Transverse colon (tissue), 4 donors: ENCODE measurements around the gene BOC. TPM values are rescaled to one million over a fixed set of nuclear protein-coding genes. Genes with fewer than 3 reads are reported as not detected.

ENCODE experiments used
- DNase-seq: peaks from one replicate; pipeline ENCODE4 v3.0.0-alpha.2; 2019
- H3K27ac ChIP-seq, 4 donors: fragments of 200-600 bp; sonication (generic); 2 replicates each; pipeline ENCODE4 v1.5.1; 2016 to 2018; ENCODE audit warnings: inconsistent platforms in 4 of 4
- H3K27me3 ChIP-seq: fragments of 200-600 bp; sonication (generic); 2 replicates; pipeline ENCODE4 v1.5.1; 2017; ENCODE audit warnings: inconsistent platforms
- H3K36me3 ChIP-seq, 4 donors: fragments of 200-600 bp; sonication (generic); 2 replicates each; pipeline ENCODE4 v1.5.1; 2017 to 2019; ENCODE audit warnings: inconsistent platforms in 4 of 4
- H3K4me1 ChIP-seq, 4 donors: fragments of 200-600 bp; sonication (generic); 2 replicates each; pipeline ENCODE4 v1.5.1; 2017 to 2020; ENCODE audit warnings: inconsistent platforms in 4 of 4
- H3K4me3 ChIP-seq, 4 donors: fragments of 200-600 bp; sonication (generic); 1 replicate in 1 of 4; 2 replicates in 3 of 4; pipeline versions ENCODE4 v1.5.1 to v1.6.1; 2017 to 2019; ENCODE audit warnings: inconsistent platforms in 4 of 4
- H3K9me3 ChIP-seq, 2 donors: fragments of 200-600 bp; sonication (generic); 2 replicates each; pipeline ENCODE4 v1.5.1; 2017 to 2019; ENCODE audit warnings: inconsistent platforms in 2 of 2
- CTCF ChIP-seq, 5 experiments: fragments of 200-600 bp in 3 of 5; fragments of 450-650 bp in 2 of 5; sonication (generic) in 3 of 5; IDR thresholded peaks; 1 replicate in 2 of 5; 2 replicates in 3 of 5; pipeline ENCODE4 v1.5.1; 2016 to 2017; ENCODE audit warnings: antibody characterized with exemption in 5 of 5, inconsistent platforms in 3 of 5, mild to moderate bottlenecking in 2 of 5, moderate library complexity in 1 of 5
- EP300 ChIP-seq: sonication (generic); formaldehyde crosslinking; IDR thresholded peaks from one replicate; pipeline ENCODE4 v1.6.1; 2017; ENCODE audit warnings: antibody characterized with exemption, low read depth
- POLR2A ChIP-seq: fragments of 450-650 bp; IDR thresholded peaks from one replicate; pipeline ENCODE4 v1.6.1; 2016; ENCODE audit warnings: antibody characterized with exemption, mild to moderate bottlenecking, moderate library complexity
- POLR2AphosphoS5 ChIP-seq, 3 donors: sonication (generic); formaldehyde crosslinking; IDR thresholded peaks; one replicate each; pipeline ENCODE4 v1.6.1; 2016; ENCODE audit warnings: antibody characterized with exemption in 3 of 3
- WGBS, 2 donors: methylation state at CpG; one replicate each; pipeline ENCODE4 v1.1.5; 2018; ENCODE audit warnings: low coverage in 1 of 2; 5-methylcytosine and 5-hydroxymethylcytosine counted together
- in situ Hi-C, 4 donors: fragments of 200-750 bp; cut with MboI; loops; one replicate each; pipeline versions ENCODE4 v1.15.0 to v1.15.1; 2017; ENCODE audit warnings: low sequenced_read_pairs in 3 of 4, low pct_ligation_motif_present in 1 of 4, low pct_unique_long_range_greater_than_20kb in 1 of 4
- intact Hi-C: fragments of 100-400 bp; cut with DNase I; formaldehyde crosslinking; loops from one replicate; pipeline ENCODE4 v1.15.1; 2023; ENCODE audit warnings: low total_unique reads
- total RNA-seq, 4 donors: library from RNA; depleted of rRNA; stranded (reverse); fragments of >200 nt; gene quantifications; one replicate each; pipeline ENCODE4 v1.1.0, GENCODE V29; 2016

The BOC gene
- total RNA-seq, 4 donors from 2014 or later = 15.2 to 77.4 (median 45.4) TPM

- no peaks in the 10 kb centered on the region for H3K36me3 ChIP-seq
- in situ Hi-C loops = no loop called here
- peaks cover 3 to 12% (median 6%) of the 10 kb centered on the region in 4 donors for H3K4me1 ChIP-seq
- intact Hi-C loops = no loop called here
- peak overlapping the region in 2 of 4 donors; percentile 75 to 86 for H3K27ac ChIP-seq
- no peaks in the 10 kb centered on the region for H3K9me3 ChIP-seq
- DNase-seq = no peak
- TF ChIP-seq POLR2A (no peak), CTCF (IDR thresholded peaks at IDR 0.05) (no peak), EP300 (no peak), POLR2AphosphoS5 (IDR thresholded peaks at IDR 0.05) (no peak)
- 76 to 80% methylated on average over 2 of the region's 2 CpGs for WGBS, 2 donors
- H3K4me3 ChIP-seq = no peak overlapping the region
- no peaks in the 10 kb centered on the region for H3K27me3 ChIP-seq
Observed at GRCh38 chr3:113259196-113259595, 47.8 kb downstream of the BOC start.

- no peak for DNase-seq
- in situ Hi-C loops (no loop called here), intact Hi-C loops (loop anchor here (10.0 kb wide), 1 partner anchor 46 kb away; the partner anchor contains the start of gene BOC)
- Histone ChIP-seq H3K4me3 (no peak overlapping the region), H3K27ac (peak overlapping the region; percentile 3 to 86 (median 54)), H3K27me3 (no peaks in the 10 kb centered on the region), H3K36me3 (no peaks in the 10 kb centered on the region), H3K9me3 (no peaks in the 10 kb centered on the region), H3K4me1 (peaks cover 0 to 7% (median 2%) of the 10 kb centered on the region in 4 donors)
- TF ChIP-seq POLR2AphosphoS5 (IDR thresholded peaks at IDR 0.05) (no peak), POLR2A (no peak), CTCF (IDR thresholded peaks at IDR 0.05) (no peak), EP300 (no peak)
- 48 to 71% methylated on average over 4 to 6 of the region's 6 CpGs for WGBS, 2 donors
Observed at GRCh38 chr3:113261063-113261625, 49.8 kb downstream of the BOC start.

GRCh38 chr3:113261626-113262303, 50.4 kb downstream of the BOC start:
- intact Hi-C loops = loop anchor here (10.0 kb wide), 1 partner anchor 47 kb away; the partner anchor contains the start of gene BOC
- Histone ChIP-seq H3K9me3 (no peaks in the 10 kb centered on the region), H3K4me3 (no peak overlapping the region), H3K4me1 (peaks cover 0 to 7% (median 2%) of the 10 kb centered on the region in 4 donors), H3K27me3 (no peaks in the 10 kb centered on the region), H3K27ac (peak overlapping the region; percentile 34 to 86 (median 58)), H3K36me3 (no peaks in the 10 kb centered on the region)
- WGBS, 2 donors = 56 to 67% methylated on average over 1 of the region's 1 CpG
- peak in 2 of 3 donors; percentile 30 to 50 for TF ChIP-seq POLR2AphosphoS5 (IDR thresholded peaks at IDR 0.05)
- TF ChIP-seq POLR2A = no peak
- no peak for DNase-seq
- in situ Hi-C loops = no loop called here

- Histone ChIP-seq H3K9me3 (no peaks in the 10 kb centered on the region), H3K36me3 (no peaks in the 10 kb centered on the region), H3K4me3 (no peak overlapping the region), H3K27me3 (no peaks in the 10 kb centered on the region), H3K27ac (peak overlapping the region in 3 of 4 donors; percentile 34 to 52 (median 48)), H3K4me1 (peaks cover 0 to 7% (median 2%) of the 10 kb centered on the region in 4 donors)
- intact Hi-C loops (loop anchor here (10.0 kb wide), 1 partner anchor 47 kb away; the partner anchor contains the start of gene BOC), in situ Hi-C loops (no loop called here)
- TF ChIP-seq EP300 = no peak
- TF ChIP-seq POLR2AphosphoS5 (IDR thresholded peaks at IDR 0.05) = no peak
- no peak for TF ChIP-seq POLR2A
- no peak for TF ChIP-seq CTCF (IDR thresholded peaks at IDR 0.05)
- WGBS, 2 donors = 67 to 73% methylated on average over 1 to 2 of the region's 2 CpGs
- DNase-seq = no peak
Observed at GRCh38 chr3:113262304-113262665, 50.9 kb downstream of the BOC start.
